ENCODE measurements around the gene ALKAL2.

ALKAL2 gene

DNA sequence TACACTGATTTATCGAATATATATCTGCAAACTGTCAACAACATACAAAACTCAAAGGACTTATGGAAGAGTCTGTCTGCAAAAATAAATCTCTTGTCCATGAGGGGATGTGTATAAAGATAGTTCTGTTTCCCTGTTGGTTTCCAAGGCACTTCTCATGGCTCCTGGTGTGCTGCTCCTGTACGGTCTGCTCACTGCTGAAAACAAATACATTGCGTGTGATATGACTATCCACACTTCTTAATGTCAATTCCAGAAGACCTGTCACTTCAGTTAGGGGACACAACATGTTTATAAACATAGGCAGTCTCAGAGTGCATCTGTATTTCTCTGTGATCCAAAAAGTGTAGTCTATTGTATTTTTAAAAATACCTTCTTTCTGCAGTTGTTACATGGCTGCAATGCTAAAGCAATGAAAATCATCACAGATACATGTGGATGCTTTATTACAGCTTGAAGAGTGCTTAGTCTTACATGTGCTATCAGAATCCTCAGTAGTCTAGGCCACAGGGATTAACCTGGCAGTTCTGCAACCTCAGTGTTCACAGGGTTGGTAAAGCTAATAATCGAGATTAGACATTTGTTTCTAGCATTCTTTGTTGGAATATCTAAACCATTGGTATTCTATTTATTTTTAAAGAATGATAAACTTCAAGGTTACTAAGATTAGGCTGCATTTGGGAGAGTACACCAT is 7.8 kb downstream of the ALKAL2 start:
- H3K4me3 ChIP-seq (ENCODE audit: low read depth, low read length), result no peak overlapping the region

DNA sequence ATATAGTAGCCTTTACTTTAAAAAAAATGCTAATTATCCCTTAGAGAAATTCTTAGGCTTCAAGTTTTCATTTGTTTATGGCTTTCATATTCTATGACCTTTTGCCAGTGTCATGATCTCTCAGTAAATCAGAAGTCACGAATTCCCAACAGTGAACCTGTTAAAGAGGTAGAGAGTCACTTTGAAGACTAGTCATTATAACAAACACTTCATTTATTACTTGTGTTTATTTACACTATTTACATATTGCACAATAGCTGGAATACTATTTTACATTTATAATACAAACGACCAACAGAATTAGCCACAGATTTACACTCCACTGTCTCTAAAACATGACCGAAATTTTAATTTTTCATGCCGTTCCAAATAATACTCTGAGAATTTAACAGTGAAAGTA is 8.5 kb downstream of the ALKAL2 start:
- no peak for DNase-seq (ENCODE audit: low read depth)
- H3K4me3 ChIP-seq (ENCODE audit: low read depth, low read length), result no peak overlapping the region
- TF ChIP-seq, protein P1, sequence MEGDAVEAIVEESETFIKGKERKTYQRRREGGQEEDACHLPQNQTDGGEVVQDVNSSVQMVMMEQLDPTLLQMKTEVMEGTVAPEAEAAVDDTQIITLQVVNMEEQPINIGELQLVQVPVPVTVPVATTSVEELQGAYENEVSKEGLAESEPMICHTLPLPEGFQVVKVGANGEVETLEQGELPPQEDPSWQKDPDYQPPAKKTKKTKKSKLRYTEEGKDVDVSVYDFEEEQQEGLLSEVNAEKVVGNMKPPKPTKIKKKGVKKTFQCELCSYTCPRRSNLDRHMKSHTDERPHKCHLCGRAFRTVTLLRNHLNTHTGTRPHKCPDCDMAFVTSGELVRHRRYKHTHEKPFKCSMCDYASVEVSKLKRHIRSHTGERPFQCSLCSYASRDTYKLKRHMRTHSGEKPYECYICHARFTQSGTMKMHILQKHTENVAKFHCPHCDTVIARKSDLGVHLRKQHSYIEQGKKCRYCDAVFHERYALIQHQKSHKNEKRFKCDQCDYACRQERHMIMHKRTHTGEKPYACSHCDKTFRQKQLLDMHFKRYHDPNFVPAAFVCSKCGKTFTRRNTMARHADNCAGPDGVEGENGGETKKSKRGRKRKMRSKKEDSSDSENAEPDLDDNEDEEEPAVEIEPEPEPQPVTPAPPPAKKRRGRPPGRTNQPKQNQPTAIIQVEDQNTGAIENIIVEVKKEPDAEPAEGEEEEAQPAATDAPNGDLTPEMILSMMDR (IDR thresholded peaks at IDR 0.05; ENCODE audit: low read depth, low read length, missing control alignments), result no peak

More for the DNA sequence above, 7.8 kb downstream of the ALKAL2 start:
- DNase-seq (ENCODE audit: low read depth), result no peak
- TF ChIP-seq, protein P1 (IDR thresholded peaks at IDR 0.05; ENCODE audit: low read depth, low read length, missing control alignments), result no peak

DNA sequence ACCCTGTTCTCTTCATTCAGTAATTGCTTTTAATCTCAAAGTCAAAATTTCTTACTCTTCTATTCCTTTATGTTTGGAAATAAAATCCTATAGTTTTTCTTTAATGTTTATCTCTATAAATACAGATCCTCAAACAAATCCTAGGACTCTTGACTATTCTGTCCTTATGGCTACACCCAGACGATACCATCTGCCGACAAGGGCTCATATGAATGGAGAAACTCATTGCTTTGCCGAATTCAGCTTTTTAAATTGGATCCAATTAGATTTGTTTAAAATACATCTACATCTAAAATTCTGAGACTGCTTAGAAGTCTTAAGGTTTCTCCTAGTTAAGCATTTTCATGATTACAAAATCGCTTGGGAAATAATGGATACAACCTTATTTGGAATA is 9.0 kb downstream of the ALKAL2 start:
- TF ChIP-seq, protein P1 (IDR thresholded peaks at IDR 0.05; ENCODE audit: low read depth, low read length, missing control alignments), result no peak
- no peak overlapping the region for H3K4me3 ChIP-seq (ENCODE audit: low read depth, low read length)
- no peak for DNase-seq (ENCODE audit: low read depth)

DNA sequence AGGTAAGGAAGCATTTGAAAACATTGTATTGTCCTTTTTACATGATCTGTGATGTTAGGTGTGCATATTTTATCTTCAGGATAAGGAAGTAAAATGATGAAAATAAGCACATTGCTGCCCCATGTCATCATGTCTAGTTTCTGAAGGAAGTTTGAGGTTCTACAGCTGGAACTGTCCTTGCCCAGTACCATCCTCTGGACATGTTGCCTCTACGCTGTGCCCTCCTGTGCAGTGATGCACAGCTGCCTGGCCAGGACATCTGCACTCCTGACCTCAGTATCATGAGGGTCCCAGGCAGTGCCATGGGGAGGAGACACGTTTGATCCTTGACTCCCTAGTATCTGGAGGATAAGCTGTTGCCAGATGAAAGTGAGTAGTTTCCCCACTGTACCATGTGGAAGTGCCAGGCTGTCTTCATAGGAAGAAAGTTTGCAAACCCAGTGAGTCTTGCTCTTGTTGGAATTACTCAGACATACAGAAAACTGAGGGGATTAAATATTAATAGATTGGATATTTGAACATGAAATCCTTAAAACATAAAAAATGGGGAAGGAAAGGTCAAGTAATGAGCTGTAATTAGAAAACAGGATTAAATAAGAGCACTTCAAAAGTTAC is 9.5 kb downstream of the ALKAL2 start:
- TF ChIP-seq, protein P1 (IDR thresholded peaks at IDR 0.05; ENCODE audit: low read depth, low read length, missing control alignments), result no peak
- no peak overlapping the region for H3K4me3 ChIP-seq (ENCODE audit: low read depth, low read length)
- no peak for DNase-seq (ENCODE audit: low read depth)

DNA sequence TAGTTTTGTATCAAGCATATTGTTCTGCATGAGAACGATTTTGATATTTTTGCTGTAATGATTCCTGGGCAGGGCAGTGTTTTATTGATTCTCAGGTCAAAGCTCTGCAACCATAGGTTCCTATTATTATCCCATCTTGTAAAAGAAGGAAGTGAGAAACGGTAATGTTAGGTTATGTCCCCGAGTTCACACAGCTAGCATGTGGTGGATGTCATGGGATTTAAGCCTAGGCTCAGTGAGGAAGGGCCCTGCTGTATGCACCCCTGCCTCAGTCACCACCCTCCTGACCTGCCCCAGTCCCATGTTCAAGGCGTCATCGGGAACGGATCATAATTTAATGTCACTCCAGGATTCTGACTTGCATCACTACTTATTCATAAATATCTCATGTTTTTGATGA is 12.4 kb downstream of the ALKAL2 start:
- TF ChIP-seq, protein P1 (IDR thresholded peaks at IDR 0.05; ENCODE audit: low read depth, low read length, missing control alignments), result no peak
- DNase-seq (ENCODE audit: low read depth), result peak; percentile 12
- no peak overlapping the region for H3K4me3 ChIP-seq (ENCODE audit: low read depth, low read length)

DNA sequence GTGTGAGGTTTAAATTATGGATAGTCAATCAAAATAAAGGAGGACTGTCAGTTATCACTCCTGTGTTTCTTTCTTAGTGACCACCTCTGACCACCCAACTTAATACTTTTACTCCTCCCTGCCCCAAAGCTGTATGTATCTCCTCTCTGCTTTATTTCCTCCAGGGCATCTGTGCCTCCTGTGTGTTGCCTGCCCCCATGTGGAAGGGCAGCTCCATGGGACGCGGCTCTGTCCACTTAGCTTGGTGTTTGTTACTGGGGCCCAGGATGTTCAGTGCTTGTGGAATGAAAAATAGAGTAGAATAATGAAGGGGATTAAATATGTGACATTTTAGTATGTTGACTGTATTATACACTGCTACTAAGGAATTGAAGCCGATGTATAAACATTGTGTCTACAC is 13.4 kb downstream of the ALKAL2 start:
- TF ChIP-seq, protein P1 (IDR thresholded peaks at IDR 0.05; ENCODE audit: low read depth, low read length, missing control alignments), result no peak
- no peak overlapping the region for H3K4me3 ChIP-seq (ENCODE audit: low read depth, low read length)
- no peak for DNase-seq (ENCODE audit: low read depth)

DNA sequence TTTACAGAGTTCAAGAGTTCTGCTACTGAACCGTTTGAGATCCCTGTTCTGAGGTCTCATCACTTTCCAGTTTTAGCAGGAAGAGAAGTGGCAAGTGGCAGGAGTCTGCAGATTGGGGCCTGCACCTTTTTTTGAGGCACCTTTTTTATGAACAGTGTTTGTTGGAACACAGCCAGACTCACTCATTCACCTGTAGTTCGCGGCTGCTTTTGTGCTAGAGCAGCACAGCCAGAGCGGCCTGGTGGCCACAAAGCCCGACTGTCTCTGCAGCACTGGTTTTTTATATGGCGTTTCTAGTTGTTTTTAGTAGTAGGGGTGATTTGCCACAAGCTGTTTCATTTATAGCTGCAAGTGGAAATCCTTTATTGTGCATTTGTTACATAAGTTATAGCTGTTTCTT is 14.6 kb downstream of the ALKAL2 start:
- H3K4me3 ChIP-seq (ENCODE audit: low read depth, low read length), result no peak overlapping the region
- TF ChIP-seq, protein P1 (IDR thresholded peaks at IDR 0.05; ENCODE audit: low read depth, low read length, missing control alignments), result no peak
- no peak for DNase-seq (ENCODE audit: low read depth)
